K562 (cell line): ENCODE data around the gene DHRS13. TPM values are rescaled to one million over a fixed set of nuclear protein-coding genes. Genes with fewer than 3 reads are reported as not detected.

ENCODE experiments used
- BRCA1 ChIP-seq, 2 experiments: fragments of 450-650 bp in 1 of 2; sonication (generic) in 1 of 2; formaldehyde crosslinking in 1 of 2; IDR thresholded peaks; 2 replicates each; pipeline versions ENCODE4 v1.5.0 to v1.6.1; 2017 to 2020; ENCODE audit warnings: mild to moderate bottlenecking in 1 of 2, missing genetic modification reagents in 1 of 2
- CHD1 ChIP-seq: fragments of 200-600 bp; sonication (generic); IDR thresholded peaks from one replicate; pipeline ENCODE4 v1.6.1; 2012; ENCODE audit warnings: mild to moderate bottlenecking, moderate library complexity, low read length, inconsistent platforms
- CSDE1 ChIP-seq, 2 experiments: fragments of 450-650 bp; IDR thresholded peaks; 2 replicates each; pipeline ENCODE4 v1.6.1; 2016; ENCODE audit warnings: mild to moderate bottlenecking in 1 of 2
- CTBP1 ChIP-seq: fragments of 450-650 bp; IDR thresholded peaks from 2 replicates; pipeline ENCODE4 v1.6.1; 2016; ENCODE audit warnings: borderline replicate concordance
- DPF2 ChIP-seq: fragments of 450-650 bp; IDR thresholded peaks from 2 replicates; pipeline ENCODE4 v1.6.1; 2016
- ETV6 ChIP-seq, 3 experiments: fragments of 150-350 bp in 1 of 3; sonication (generic) in 1 of 3; formaldehyde crosslinking in 1 of 3; IDR thresholded peaks; 2 replicates each; pipeline versions ENCODE4 v1.6.1 to v1.8.0; 2014 to 2022; ENCODE audit warnings: borderline replicate concordance in 2 of 3, low read depth in 2 of 3, antibody characterized with exemption in 1 of 3, low read length in 1 of 3, mild to moderate bottlenecking in 1 of 3, missing genetic modification reagents in 1 of 3
- GATA2 ChIP-seq: sonication (generic); formaldehyde crosslinking; IDR thresholded peaks from 2 replicates; pipeline ENCODE4 v1.4.0; 2020; ENCODE audit warnings: mild to moderate bottlenecking, missing genetic modification reagents
- GATAD2B ChIP-seq: fragments of 450-650 bp; IDR thresholded peaks from 2 replicates; pipeline ENCODE4 v1.6.1; 2017; ENCODE audit warnings: mild to moderate bottlenecking, borderline replicate concordance
- GTF2E2 ChIP-seq: fragments of 200-800 bp; sonication (Bioruptor generic); IDR thresholded peaks from 2 replicates; pipeline ENCODE4 v1.6.1; 2016; ENCODE audit warnings: missing genetic modification characterization, missing compliant biosample characterization
- MEIS2 ChIP-seq: fragments of 450-650 bp; IDR thresholded peaks from 2 replicates; pipeline ENCODE4 v1.6.1; 2014; ENCODE audit warnings: mild to moderate bottlenecking; ENCODE audit not compliant: partially characterized antibody
- RBBP5 ChIP-seq: fragments of 200-600 bp; sonication (generic); IDR thresholded peaks from 2 replicates; pipeline ENCODE4 v1.6.1; 2012; ENCODE audit warnings: borderline replicate concordance, mild to moderate bottlenecking, low read length, control low read depth, inconsistent platforms; ENCODE audit not compliant: insufficient read depth, poor library complexity, severe bottlenecking
- RBM14 ChIP-seq: fragments of 200-400 bp; formaldehyde crosslinking; IDR thresholded peaks from 2 replicates; pipeline ENCODE4 v1.6.1; 2018; ENCODE audit warnings: low read depth, mild to moderate bottlenecking, low read length, moderate library complexity, borderline replicate concordance; ENCODE audit not compliant: insufficient read depth
- SIN3B ChIP-seq: fragments of 450-650 bp; IDR thresholded peaks from 2 replicates; pipeline ENCODE4 v1.6.1; 2017; ENCODE audit warnings: low read depth, mild to moderate bottlenecking, moderate library complexity
- SRF ChIP-seq, 2 experiments: fragments of 250-450, 450-650 bp in 1 of 2; sonication (Bioruptor Pico) in 1 of 2; sonication (generic) in 1 of 2; formaldehyde crosslinking; IDR thresholded peaks; 2 replicates each; pipeline versions ENCODE4 v1.5.0 to v1.5.1; 2020 to 2022; ENCODE audit warnings: mild to moderate bottlenecking in 1 of 2, missing genetic modification reagents in 1 of 2
- ZBTB1 ChIP-seq: sonication (generic); formaldehyde crosslinking; IDR thresholded peaks from 2 replicates; pipeline ENCODE4 v1.8.1; 2023; ENCODE audit warnings: missing genetic modification reagents, low read depth, mild to moderate bottlenecking, borderline replicate concordance
- ZFP36 ChIP-seq: fragments of 150-350 bp; IDR thresholded peaks from 2 replicates; pipeline ENCODE4 v1.6.1; 2018; ENCODE audit warnings: low read length, low read depth; ENCODE audit not compliant: partially characterized antibody
- ZNF217 ChIP-seq: sonication (generic); formaldehyde crosslinking; IDR thresholded peaks from 2 replicates; pipeline ENCODE4 v1.8.0; 2022; ENCODE audit warnings: mild to moderate bottlenecking, missing genetic modification reagents
- polyA plus RNA-seq, 8 experiments: library from polyadenylated mRNA; depleted of rRNA in 4 of 8; stranded (reverse) in 5 of 8; unstranded in 3 of 8; fragments of >200 nt; fragmentation: Nextera tagmentation in 2 of 8; fragmentation: Illumina TruSeq in 1 of 8; extraction: Ambion mirVana in 2 of 8; extraction: Trizol in 1 of 8; gene quantifications; 2 replicates each; pipeline versions ENCODE4 v1.2.1 to v1.2.3, GENCODE V29; 2011 to 2014; ENCODE audit warnings: inconsistent platforms in 1 of 8, missing spikeins in 1 of 8
- total RNA-seq, 7 experiments: library from RNA; depleted of rRNA in 6 of 7; stranded (reverse); fragments of >200 nt in 6 of 7; fragmentation: Illumina TruSeq in 2 of 7; extraction: Trizol in 2 of 7; gene quantifications; 2 replicates each; pipeline versions ENCODE4 v1.2.1 to v1.2.3, GENCODE V29; 2011 to 2021; ENCODE audit warnings: low replicate concordance in 1 of 7
- TF ChIP-seq, protein P1 (sequence below): fragments of 450-650 bp; formaldehyde crosslinking; IDR thresholded peaks from 2 replicates; pipeline ENCODE4 v1.4.0; 2020; ENCODE audit warnings: mild to moderate bottlenecking

DHRS13 gene
- total and polyA plus RNA-seq, 9 of the 15 experiments (the other 6 are each of a cell fraction or from before 2014, with no cell fraction given) = 0.32 to 52.3 (median 34.3) TPM; not detected in 1

DNA sequence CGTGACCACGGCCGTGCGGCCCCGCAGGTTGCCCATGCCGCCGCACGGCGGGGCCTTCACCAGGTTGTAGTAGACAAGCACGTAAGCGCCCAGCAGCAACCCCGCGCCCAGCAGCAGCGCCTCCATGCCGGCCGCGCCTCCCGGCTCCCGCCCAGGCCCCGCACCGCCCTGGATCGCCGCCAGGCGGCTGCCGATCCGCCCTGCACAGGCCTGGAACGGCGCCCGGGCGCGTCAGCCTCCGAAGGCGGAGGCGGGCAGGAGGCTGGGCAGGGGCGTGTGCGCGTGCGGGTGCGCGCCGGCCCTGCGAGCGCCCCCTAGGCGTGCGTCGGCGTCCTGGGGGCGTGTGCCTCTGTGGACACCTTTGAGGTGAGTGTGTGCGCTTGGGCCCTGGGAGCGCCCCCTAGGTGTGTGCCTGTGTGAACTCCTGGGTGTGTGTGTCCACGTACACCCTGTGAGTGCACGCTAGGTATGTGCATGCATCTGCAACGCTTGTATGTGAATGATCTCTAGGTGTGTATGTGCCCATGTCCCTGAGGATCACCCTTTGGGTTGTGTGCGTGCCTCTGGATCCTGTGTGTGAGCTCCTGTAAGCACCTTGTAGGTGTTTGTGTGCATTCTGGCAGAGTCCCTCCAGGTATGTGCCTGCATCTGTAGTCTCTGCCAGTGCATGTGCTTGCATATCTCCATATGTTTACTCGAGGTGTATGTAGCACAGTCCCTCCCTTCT lies at the start of gene DHRS13 (continued):
- TF ChIP-seq, protein P1, sequence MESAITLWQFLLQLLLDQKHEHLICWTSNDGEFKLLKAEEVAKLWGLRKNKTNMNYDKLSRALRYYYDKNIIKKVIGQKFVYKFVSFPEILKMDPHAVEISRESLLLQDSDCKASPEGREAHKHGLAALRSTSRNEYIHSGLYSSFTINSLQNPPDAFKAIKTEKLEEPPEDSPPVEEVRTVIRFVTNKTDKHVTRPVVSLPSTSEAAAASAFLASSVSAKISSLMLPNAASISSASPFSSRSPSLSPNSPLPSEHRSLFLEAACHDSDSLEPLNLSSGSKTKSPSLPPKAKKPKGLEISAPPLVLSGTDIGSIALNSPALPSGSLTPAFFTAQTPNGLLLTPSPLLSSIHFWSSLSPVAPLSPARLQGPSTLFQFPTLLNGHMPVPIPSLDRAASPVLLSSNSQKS (CRISPR knock-in tag) = no peak
- TF ChIP-seq MEIS2 (peak; percentile 85), GATA2 (CRISPR knock-in tag) (no peak), GATAD2B (peak; percentile 99), DPF2 (0 out of 2 replicates have a peak, but pooled peaks have one; percentile 44), ETV6 (IDR thresholded peaks at IDR 0.05; ENCODE audit: borderline replicate concordance in 1 of 2, low read depth in 2 of 2, low read length in 1 of 2) (no peak), ETV6 (CRISPR knock-in tag; IDR thresholded peaks at IDR 0.05; ENCODE audit: borderline replicate concordance) (no peak), CTBP1 (peak; percentile 100), BRCA1 (IDR thresholded peaks at IDR 0.05) (no peak), BRCA1 (CRISPR knock-in tag; IDR thresholded peaks at IDR 0.05) (no peak), RBBP5 (peak; percentile 82), ZFP36 (no peak), CHD1 (no peak), SIN3B (peak; percentile 69; the same call in 1 of the 2 replicates), SRF (CRISPR knock-in tag; IDR thresholded peaks at IDR 0.05) (no peak), CSDE1 (IDR thresholded peaks at IDR 0.05) (0 out of 4 replicates have a peak, but pooled peaks of 1 of the 2 experiments have one; percentile 29), RBM14 (0 out of 2 replicates have a peak, but pooled peaks have one; percentile 20), GTF2E2 (tag) (0 out of 2 replicates have a peak, but pooled peaks have one; percentile 0), ZNF217 (no peak), ZBTB1 (CRISPR knock-in tag) (peak; percentile 75; the same call in 1 of the 2 replicates)
